CD1c-positive myeloid dendritic cell (primary cell): ENCODE results near the gene GMPR.

ENCODE experiments used
- DNase-seq: peaks from one replicate; pipeline ENCODE4 v3.0.0-alpha.2; 2016; ENCODE audit errors: extremely low spot score

GMPR gene

DNA sequence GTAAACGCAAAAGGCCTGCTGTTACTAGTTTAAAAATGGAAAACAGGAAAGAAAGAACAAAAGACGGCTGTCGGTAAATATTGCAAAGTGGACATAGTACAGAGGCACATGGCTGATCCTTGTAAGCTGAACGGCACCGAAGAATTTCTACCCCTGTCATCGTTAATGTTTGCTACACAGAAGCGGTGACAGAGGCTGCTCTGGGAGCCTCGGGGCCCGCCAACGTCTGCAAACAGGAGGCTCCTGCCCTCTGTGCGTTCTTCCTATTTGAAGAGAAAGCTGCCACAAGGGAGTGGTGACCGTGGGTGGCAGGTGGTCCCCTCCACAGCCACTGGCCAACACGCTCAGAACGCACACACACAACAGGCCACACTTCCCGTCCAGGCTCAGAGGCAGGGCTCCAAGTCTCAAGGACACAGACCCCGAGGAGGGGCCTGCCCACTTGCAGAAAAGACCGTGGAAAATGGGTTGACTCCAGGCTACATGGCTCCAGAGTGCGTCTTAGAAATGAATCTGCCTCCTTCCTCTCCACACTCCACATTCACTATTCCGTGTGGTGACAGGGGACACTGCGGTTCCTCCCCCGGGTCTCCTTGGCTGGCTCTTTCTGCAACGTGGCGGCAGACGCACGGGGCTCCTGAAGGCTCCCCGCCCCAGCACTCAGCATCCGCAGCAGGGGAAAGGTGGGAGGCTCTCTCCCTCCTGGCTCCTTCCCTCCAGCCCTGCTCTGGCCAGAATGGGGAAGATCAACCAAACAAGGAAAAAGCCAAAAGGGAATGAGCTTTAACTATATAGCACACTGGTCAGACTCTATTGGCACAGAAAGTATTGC, 64.5 kb downstream of the GMPR start:
- DNase-seq: no peak

DNA sequence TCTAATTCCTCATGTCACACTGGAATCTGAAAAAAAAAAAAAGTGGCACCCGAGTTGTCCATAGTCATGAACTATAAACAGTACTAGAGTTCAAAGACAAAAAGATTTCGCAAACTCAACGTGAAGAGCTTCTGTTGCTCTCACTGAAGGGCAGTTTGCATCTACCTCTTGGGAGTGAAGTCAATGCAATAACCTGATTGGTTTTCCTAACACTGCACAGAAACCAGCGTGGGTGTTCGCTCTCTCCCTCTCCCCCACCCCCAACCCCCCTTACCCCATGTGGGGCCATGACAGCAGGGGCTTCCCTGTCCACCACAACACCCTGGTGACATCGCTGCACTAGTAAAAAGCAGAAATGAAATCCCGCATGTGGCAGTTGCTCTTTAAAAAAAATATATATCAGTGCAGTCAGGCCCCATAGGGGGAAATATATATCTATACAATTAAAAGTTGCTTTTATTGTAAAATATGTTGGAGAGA, 66.9 kb downstream of the GMPR start:
- peak; percentile 67 for DNase-seq

DNA sequence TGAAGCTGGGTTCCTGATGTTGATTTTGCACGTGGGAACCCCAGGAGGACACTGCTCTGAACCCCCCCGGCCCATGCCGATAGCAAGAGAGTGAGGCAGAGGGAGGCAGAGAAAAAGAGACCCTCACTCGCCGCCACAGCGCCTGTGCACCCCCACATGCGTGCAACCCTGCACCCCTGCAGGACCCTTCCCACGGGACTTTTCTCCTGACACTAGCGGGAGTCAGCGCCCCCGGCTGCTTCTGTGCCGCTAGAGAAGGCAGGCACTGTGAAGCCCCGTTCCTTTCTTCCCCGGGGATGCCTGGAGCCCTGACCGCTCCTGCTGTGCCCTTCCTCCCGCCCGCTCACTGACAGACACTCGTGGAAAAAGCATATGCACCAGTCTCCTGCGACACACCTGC, 67.4 kb downstream of the GMPR start:
- DNase-seq: no peak

DNA sequence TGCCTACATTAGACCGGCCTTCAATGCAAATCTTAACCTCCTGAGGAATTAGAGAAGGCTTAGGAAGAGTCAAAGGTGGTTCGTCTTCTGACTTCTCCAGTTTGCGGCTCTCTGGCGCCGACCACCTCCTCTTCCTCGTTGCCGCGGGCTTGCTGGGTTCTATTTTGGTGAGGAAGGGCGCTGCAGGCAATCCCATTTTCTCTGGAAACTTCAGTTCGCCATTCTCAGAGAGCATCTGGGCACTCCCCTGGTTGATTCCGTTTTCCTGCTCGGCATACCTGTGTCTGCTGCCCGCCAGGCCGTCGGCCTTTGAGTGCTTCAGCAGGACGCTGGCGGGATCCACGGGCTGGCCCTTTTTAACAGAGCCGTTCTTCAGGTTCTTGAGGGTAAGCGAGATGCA, 67.9 kb downstream of the GMPR start:
- DNase-seq: no peak

DNA sequence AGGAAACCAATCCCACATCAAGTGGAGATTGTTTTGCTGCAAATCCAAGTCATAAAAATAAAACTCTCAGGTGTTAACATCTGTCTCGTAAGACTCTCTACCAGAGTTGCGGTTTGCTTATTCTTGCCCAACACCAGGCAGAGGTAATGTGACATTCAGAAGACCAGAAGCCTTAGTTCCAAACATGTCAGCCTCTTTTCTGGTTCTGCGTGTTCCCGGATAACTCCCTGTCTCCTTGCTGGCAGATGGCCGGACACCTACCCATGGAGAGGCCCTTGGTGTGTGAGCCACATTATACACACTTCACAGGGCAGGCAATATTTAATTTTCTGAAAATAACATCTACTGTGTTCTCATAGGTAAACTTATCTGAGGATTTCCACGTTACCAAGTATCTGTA, 73.4 kb downstream of the GMPR start:
- no peak for DNase-seq

DNA sequence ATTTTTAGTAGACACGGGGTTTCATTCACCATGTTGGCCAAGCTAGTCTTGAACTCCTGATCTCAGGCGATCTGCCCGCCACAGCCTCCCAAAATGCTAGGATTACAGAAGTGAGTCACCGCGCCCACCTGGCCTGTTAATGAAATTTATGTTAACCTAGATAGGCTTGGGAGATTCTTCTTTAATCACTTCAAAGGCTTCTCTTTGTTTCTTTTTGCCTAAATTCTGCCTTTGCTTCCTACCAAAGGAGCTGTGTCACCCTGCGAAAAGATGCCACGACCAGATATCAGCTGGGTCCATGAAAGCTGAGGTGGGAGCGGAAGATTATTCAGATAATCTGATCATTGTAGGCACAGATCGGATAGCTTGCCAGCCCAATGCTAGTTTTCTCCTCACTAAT, 75.3 kb downstream of the GMPR start:
- no peak for DNase-seq

DNA sequence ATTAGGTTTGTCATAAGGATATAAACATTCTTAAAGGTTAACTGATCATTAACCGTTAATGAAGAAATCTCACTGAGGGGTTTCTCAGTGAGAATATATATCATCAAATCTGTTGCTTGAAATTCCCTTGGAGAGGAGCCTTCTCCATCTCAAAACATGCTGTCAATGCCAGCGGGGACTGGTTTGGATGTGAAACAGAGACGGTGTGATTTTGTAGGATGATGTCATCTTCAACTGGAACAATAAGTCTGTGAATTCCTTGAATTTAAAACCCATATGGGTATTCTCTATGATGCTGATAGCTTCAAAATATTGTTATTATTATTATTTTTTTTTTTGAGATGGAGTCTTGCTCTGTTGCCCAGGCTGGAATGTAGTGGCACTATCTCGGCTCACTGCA, 75.9 kb downstream of the GMPR start:
- no peak for DNase-seq

DNA sequence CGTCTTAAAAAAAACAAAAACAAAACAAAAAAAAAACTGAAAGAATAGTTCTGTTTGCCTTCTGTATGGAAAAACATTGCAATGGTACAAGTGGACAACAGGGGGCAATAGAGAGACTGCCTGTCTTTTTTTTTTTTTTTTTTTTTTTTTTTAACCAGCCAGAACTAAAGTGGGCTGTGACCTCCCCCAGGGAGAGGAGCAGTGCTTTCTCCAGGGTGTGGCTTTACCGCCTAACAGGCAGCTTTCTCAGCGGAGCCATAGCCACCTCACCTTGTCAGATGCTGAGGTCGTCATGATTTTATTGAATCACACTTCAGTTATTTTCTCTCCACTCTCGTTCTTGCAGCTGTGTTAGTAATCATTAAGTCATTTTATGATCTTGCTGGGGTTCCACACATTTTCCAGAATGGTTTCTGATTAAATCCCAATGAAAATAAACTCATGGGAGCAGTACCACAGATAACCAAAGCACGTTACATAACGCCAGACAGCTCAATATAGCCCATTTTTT, 78.4 kb downstream of the GMPR start:
- peak; percentile 46 for DNase-seq

DNA sequence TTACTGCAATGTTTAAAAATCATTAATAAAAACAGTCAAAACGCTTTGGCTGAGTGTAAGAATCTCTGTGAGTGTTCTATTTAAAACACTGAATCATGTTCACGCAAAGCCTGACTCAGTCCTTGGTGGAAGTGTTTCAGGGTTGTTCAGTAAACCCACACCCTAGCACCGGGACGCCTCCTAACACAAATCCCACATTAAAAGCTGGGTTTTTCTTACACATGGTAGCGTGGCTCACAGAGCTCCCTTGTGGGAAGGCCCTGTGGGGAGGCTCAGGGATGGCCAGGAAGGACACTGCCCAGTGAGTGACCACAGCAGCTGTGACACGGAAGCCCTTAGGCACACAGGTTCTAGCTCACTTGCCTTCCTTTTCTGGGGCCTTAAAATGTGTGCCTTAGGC, 80.2 kb downstream of the GMPR start:
- peak; percentile 13 for DNase-seq

DNA sequence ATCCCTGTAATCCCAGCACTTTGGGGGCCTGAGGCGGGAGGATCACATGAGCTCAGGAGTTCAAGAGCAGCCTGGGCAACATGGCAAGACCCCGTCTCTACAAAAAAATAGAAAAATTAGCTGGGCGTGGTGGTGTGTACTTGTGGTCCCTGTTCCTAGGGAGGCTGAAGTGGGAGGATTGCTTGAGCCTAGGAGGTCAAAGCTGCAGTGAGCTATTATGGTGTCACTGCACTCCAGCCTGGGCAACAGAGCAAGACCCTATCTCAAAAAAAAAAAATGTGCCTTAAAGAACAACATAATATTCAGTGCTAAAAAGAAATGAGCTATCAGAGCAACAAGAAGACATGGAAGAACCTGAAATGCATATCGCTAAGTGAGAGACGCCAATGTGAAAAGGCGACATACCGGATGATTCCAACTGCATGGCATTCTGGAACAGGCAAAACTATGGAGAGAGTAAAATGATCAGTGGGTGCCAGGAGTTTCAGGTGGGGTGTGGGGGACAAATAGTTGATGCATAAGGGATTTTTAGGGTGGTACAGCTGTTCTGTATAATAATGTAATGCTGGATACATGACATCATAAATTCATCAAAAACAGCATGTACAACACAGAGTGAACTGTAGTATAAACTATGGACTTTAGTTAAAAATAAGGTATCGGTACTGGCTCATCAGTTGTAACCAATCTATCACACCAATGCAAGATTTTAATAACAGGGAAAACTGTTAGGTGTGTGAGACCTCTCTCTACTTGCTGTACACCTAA, 80.8 kb downstream of the GMPR start:
- DNase-seq: no peak

DNA sequence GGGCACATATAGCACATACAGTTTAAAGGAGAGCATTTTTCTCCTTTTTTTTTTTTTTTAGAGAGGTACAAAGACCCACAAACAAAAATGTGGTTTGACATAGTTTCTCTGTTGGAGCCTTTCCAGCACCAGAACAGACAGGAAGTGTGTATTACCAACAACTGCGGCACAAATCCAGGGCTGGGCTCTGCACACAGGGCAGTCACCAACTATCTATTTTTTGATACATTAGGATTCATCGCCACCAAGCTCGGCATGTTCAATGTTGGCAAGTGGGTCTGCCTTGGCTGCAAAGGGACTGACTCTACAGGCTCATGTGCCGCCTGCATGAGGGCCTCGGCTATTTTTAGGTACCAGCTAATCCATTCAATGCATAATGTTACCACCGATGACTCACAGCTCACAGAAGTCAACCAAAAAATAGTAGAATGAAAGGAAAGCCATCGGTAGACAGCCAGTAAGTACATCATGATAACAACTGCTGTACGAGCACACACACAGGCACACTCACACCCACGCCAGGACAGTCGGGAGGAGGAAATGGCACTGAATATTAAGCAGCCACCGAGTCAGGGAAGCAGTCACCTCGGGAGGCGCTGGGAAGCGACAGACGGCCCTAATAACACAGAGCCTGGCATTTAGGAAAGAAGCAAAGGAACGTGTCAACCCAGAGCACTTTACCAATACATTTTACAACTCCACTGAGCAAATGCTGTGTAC, 81.6 kb downstream of the GMPR start:
- DNase-seq: peak; percentile 71

DNA sequence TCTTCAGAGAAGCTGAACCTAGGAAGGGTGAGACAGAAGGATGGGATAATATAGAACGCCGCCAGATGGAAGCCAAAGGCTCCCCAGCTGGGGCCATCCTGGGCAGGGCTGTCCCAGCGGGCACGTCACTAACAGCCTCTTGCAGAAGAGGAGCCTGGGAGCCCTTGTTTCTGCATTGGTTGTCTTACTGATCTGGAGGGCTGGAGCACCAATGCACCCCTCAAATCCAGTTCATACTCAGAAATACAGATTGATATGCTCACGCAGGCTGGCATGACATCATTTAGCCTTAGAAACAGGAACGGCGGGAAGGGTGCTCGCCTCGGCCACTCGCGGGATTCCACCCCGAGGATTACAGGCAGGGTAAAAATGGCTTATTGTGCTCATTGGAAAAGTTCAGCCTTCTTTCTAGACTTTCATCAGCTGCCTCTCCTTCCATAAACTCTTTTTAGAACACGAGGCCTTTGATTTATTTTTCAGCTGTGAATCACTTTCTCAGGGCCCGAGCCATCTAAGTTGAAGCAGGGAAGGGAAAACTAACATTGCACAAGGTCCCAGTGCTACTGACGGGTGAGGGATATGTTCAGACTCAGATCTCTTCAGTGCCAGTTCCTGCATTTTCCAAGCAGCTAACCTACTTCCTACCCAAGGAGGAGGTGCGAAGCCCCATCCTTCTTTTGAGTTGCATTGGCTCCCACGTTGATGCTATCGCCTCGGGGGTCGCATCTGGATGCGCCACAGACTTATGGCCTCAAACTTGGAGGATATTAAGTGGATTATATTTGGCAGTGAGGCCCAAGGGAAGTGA, 82.3 kb downstream of the GMPR start:
- peak; percentile 32 for DNase-seq

DNA sequence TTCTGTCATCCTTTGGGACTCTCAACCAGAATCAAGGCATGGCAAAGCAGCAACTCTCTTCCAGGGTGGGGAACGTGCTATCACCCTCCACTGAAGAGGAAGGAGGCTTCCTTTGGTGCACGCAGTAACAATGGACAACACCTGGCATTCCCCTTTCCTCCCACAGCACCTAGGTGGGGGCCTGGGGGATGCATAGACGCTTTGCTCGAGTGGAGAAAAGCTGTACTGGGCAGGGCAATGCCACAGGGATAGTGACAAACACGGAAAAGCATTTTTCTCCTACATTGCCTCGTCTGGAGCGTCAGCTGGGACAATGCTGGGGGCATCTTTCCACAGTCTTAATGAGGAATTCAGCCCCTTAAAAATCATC, 82.9 kb downstream of the GMPR start:
- no peak for DNase-seq

DNA sequence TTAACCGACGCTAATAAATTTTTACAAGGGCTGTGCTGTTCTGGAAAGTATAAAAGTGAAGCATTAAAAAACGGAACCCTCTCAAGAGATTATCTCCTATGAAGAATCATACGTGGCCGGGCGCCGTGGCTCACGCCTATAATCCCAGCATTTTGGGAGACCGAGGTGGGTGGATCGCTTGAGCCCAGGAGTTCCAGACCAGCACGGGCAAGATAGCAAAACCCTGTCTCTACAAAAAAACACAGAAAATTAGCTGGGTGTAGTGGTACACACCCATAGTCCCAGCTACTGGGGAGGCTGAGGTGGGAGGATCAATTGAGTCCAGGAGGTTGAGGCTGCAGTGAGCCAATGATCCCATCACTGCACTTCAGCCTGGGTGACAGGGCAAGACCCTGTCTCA, 83.4 kb downstream of the GMPR start:
- DNase-seq: no peak

DNA sequence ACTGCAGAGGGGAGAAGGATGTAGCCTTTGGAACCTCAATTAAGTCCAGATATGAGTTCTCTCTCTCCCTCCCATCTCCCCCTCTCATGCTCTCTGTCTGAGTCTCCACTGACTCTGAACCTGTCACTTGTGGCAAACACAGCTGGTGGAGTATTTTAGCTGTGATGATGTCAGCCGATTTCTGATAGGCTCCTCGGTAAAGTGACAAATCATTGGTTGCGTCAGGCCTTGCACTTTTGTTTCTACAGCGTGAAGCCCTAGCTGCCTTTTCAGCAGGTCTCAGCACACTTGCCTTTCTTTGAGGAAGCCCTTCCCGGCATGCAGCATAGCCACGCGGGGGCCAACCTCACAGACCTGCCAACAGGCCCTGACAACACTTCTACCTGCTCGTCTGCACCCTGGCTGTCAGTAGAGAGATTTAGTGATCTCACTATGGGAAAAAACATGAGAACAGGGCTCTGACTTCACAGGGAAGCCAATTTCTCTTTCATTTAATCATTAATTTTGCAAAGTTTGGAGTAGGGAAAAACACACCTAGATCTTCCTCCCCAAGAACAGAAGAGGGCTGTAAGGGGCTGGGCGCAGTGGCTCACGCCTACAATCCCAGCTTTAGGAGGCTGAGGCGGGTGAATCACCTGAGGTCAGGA, 84.4 kb downstream of the GMPR start:
- DNase-seq: peak; percentile 77

DNA sequence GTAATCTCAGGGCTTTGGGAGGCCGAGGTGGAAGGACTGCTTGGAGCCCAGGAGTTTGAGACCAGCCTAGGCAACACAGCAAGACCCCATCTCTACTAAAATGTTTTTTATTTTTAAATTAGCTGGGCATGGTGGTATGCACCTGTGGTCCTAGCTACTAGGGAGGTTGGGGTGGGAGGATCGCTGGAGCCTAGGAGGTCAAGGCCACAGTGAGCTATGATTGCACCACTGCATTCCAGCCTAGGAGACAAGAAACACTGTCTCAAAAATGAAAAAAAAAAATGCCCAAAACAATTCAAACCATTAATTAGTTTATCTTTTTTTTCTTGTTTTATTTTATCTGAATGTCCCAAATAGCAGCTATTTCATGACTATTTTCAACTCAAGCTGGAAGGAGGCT, 85.8 kb downstream of the GMPR start:
- no peak for DNase-seq

DNA sequence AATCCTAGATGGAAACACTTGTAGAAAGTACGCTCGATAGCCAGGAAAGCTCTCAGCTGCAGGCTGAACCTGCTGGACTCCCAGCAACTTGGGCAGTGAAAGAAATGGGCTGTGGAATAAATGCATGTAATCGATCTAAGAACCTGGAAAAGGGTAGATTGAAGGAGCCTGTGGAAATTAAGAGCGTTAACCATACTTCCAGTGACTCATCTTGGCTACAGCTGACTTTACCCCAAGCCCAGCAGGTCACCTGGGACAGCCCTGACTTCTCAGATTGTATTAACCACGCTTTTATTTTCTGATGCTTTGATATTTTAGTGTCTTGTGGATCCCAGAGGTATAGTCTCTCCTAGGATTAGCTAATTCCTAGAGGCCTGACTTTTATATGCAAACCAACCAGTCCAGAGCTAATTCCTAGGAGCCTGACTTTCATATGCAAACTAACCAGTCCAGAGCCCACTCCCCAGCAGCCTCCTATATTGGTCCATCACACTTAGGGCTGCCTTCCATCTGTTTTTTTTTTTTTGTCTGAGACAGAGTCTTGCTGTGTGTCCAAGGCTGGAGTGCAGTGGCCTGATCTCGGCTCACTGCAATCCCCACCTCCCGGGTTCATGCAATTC, 86.3 kb downstream of the GMPR start:
- no peak for DNase-seq

DNA sequence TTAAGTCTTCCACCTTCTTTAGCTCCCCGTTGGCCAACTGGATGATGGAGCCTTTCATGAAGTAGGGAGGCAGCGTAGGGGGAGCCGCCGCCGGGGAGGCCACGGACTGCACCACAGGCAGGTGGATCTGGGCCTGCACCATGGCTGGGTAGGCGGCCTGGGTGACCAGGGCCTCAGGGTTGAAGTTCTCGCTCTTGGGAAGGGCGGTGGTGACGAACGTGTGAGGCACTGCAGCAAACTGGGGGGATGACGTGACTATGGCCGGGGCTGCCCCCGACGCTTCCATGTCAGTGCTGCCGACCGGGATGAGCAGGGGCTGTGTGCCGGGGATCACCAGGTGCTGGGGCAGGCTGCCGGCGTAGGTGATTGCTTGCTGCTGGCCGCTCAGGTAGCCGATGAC, 88.1 kb downstream of the GMPR start:
- no peak for DNase-seq

DNA sequence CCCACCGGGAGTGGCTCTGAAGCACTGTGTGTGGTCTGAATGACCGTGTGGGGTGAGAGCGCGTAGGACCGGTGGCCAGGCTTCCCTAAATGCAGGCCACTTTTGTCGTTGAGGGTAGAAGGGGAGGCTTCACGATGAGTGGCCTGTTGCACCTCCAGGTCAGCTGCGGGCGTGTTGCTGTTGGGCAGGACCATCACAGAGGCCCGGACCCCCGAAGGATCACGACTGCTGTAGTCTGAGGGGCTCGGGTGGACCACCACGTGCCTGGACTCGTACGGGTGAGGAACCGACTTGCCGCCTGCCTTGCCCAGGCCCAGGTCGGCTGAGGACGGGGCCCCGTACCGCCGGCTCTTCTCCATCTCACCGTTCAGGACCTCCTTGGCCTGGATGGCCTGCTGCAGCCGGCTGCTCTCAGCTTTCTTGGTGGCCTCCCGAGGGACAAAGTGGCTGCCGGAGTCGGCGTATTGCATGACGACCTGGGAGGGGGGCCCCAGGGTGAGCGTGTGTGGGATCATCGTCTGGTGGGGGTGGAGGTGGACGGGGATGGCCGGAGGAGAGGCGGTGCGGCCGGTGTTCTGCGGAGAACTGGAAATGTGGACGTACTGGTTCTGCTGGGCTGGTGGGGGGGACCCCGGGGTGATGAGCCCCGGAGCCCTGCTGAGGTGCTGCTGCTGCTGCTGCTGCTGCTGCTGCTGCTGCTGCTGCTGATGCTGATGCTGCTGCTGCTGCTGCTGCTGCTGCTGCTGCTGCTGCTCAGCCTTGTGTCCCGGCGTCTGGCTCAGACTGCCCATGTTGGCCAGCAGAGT, 88.8 kb downstream of the GMPR start:
- DNase-seq: no peak
